Activated T-helper 1 cell treated with anti-CD3 and anti-CD28 coated beads, Interleukin-2, amount 50 U/mL, for 16 hours (primary cell): ENCODE measurements around the gene DDX49.

Experiments used
- DNase-seq, 2 donors: peaks; one replicate each; pipeline ENCODE4 v3.0.0-alpha.2; 2020; ENCODE audit warnings: low read depth in 1 of 2, low spot score in 1 of 2

The DDX49 gene

DNA sequence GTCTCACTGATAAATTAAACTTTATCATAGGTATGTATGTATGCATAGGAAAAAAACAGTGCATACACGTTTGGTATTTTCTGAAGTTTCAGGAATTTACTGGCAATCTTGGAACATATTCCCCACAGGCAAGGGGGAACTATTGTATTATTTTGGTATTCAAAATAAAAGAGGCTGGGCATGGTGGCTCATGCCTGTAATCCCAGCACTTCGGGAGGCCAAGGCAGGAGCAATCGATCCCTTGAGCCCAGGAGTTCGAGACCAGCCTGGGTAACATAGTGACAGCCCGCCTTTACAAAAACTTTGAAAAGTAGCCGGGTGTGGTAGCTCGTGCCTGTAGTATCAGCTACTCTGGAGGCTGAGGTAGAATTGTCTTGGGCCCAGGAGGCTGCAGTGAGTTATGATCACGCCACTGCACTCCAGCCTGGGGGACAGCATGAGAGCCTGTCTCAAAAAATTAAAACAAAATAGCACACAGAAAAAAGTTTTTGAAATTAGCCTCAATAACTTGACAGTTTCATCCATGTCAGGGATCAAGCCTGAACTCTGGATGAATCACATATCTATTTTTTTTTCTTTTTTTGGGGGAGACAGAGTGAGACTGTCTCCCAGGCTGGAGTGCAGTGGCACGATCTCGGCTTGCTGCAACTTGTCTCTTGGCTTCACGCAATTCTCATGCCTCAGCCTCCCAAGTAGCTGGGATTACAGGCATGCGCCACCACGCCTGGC, 50.6 kb downstream of the DDX49 start:
- DNase-seq = no peak

DNA sequence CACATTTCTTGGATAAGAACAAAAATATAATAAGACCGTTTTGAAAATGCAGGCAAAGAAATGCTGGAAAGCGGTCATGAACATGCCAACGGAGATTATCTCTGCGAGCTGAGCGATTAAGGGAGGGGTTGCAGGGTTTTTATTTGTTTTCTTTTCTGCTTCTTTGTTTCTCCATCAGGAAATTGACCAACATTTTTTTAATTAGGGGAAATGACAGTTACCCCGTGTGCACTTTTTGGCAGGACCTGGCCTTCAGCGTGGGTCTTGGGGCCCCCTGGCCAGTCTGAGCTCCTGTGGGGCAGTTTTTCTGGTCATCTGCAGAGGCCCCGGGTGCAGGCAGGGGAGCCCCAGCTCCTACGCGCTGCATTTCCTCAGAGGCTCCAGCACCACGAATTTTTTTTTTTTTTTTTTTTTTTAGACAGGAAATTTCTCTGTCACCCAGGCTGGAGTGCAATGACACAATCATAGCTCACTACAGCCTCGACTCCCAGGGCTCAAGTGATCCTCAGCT, 52.8 kb downstream of the DDX49 start:
- DNase-seq = no peak

DNA sequence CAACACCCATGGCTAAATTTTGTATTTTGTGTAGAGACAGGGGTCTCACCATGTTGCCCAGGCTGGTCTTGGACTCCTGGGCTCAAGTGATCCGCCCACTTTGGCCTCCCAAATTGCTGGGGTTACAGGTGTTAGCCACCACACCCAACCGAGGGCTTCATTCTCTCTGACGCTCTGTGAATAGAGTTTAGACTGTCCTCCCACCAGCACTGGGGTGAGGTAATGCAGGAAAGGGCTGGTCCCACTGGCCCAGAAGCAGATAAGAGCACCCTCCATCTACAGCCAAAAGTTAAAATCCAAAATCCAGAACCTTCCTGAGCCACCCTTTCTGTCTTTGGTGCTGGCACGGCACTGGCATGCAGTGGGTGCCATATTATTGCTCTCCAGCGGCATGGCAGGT, 53.3 kb downstream of the DDX49 start:
- no peak for DNase-seq

DNA sequence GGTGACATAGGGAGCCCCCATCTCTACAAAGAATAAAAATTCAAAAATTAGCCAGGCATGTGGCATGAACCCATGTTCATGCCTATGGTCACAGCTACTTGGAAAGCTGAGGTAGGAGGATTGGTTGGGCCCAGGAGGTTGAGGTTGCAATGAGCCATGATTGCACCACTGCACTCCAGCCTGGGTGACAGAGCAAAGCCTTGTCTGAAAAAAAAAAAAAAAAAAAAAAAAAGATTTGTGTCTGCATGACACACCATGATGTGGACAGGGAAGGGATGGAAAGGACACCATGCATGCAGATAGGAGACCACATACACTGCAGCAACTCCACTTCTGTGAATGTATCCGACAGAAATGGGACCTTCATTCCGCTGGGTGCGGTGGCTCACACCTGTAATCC, 55.5 kb downstream of the DDX49 start:
- DNase-seq = no peak

DNA sequence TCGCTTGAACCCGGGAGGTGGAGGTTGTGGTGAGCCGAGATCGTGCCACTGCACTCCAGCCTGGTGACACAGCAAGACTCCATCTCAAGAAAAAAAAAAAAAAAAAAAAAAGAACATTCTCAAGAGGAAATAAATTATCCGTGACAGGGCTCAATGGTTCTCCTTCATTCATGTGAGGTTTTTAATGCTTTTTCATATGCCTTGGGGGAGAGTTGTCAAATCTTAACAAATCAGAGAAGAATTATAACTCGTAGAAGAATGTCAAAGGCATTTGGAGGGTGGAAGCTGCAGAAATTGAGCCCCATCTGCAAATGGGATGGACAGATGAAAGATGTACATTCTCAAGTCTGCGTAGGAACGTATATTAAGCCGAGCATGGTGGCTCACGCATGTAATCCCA, 56.4 kb downstream of the DDX49 start:
- DNase-seq = no peak
